WTC11 (cell line): ENCODE results near the gene ELAC2. TPM values are rescaled to one million over a fixed set of nuclear protein-coding genes. Genes with fewer than 3 reads are reported as not detected.

Experiments
- ATAC-seq: fragments of 200-7000 bp; cut with Tn5 transposase; 2 replicates; pipeline ENCODE4 v1.10.0; 2021; ENCODE audit warnings: mild to moderate bottlenecking, moderate library complexity
- CTCF ChIA-PET: fragments of 300-600 bp; sonication (Branson Sonifier 250); formaldehyde crosslinking; loops from one replicate; lab custom pipeline; 2021; ENCODE audit warnings: antibody characterized with exemption; lab: Charles Lee
- POLR2A ChIA-PET: fragments of 350-600 bp; sonication (Branson Sonifier 250); formaldehyde crosslinking; loops from one replicate; lab custom pipeline; 2021; ENCODE audit warnings: antibody characterized with exemption; lab: Charles Lee
- DNase-seq: peaks from one replicate; pipeline ENCODE4 v3.0.0; 2021; ENCODE audit warnings: low spot score
- H3K27ac Mint-ChIP-seq: 2 replicates; pipeline ENCODE4 v1.8.0; 2021; ENCODE audit warnings: mixed read lengths
- H3K27me3 Mint-ChIP-seq: 2 replicates; pipeline ENCODE4 v1.8.0; 2021; ENCODE audit warnings: low read depth, mild to moderate bottlenecking, moderate library complexity, mixed read lengths
- H3K36me3 Mint-ChIP-seq: 2 replicates; pipeline ENCODE4 v1.8.0; 2021; ENCODE audit warnings: mixed read lengths
- H3K4me1 Mint-ChIP-seq: 2 replicates; pipeline ENCODE4 v1.8.0; 2022; ENCODE audit warnings: mixed read lengths
- H3K4me3 Mint-ChIP-seq: 2 replicates; pipeline ENCODE4 v1.8.0; 2021; ENCODE audit warnings: mild to moderate bottlenecking, moderate library complexity, mixed read lengths
- H3K9me3 Mint-ChIP-seq: 2 replicates; pipeline ENCODE4 v1.8.0; 2021; ENCODE audit warnings: mixed read lengths
- AFF4 ChIP-seq: sonication (generic); formaldehyde crosslinking; IDR thresholded peaks from 2 replicates; pipeline ENCODE4 v1.8.1; 2023; ENCODE audit warnings: mild to moderate bottlenecking, missing genetic modification reagents, borderline replicate concordance
- ATF6 ChIP-seq: sonication (generic); formaldehyde crosslinking; IDR thresholded peaks from 2 replicates; pipeline ENCODE4 v1.8.1; 2023; ENCODE audit warnings: mild to moderate bottlenecking, missing genetic modification reagents
- CBFB ChIP-seq: sonication (generic); formaldehyde crosslinking; IDR thresholded peaks from 2 replicates; pipeline ENCODE4 v1.8.1; 2022; ENCODE audit warnings: mild to moderate bottlenecking, low read depth, missing genetic modification reagents
- ETV6 ChIP-seq: sonication (generic); formaldehyde crosslinking; IDR thresholded peaks from 2 replicates; pipeline ENCODE4 v1.8.1; 2022; ENCODE audit warnings: mild to moderate bottlenecking, missing genetic modification reagents
- FOXJ3 ChIP-seq: sonication (generic); formaldehyde crosslinking; IDR thresholded peaks from 2 replicates; pipeline ENCODE4 v1.9.0; 2021; ENCODE audit warnings: missing genetic modification reagents, mild to moderate bottlenecking, borderline replicate concordance
- FOXP1 ChIP-seq: sonication (generic); formaldehyde crosslinking; IDR thresholded peaks from 2 replicates; pipeline ENCODE4 v1.8.0; 2022; ENCODE audit warnings: missing genetic modification reagents, mild to moderate bottlenecking, moderate library complexity, borderline replicate concordance
- GRHL2 ChIP-seq: fragments of 250-450 bp; sonication (Bioruptor Pico); IDR thresholded peaks from 2 replicates; pipeline ENCODE4 v1.8.0; 2022; ENCODE audit warnings: mild to moderate bottlenecking, moderate library complexity; ENCODE audit not compliant: insufficient replicate concordance, severe bottlenecking
- HMGA2 ChIP-seq: fragments of 250-450 bp; sonication (Bioruptor Pico); IDR thresholded peaks from 2 replicates; pipeline ENCODE4 v1.4.0; 2021; ENCODE audit warnings: mild to moderate bottlenecking, moderate library complexity
- MAX ChIP-seq: sonication (generic); formaldehyde crosslinking; IDR thresholded peaks from 2 replicates; pipeline ENCODE4 v1.8.0; 2022; ENCODE audit warnings: mild to moderate bottlenecking, missing genetic modification reagents
- MYBL2 ChIP-seq: sonication (generic); formaldehyde crosslinking; IDR thresholded peaks from 2 replicates; pipeline ENCODE4 v1.8.1; 2023; ENCODE audit warnings: mild to moderate bottlenecking, moderate library complexity, missing genetic modification reagents
- NFYB ChIP-seq: sonication (generic); formaldehyde crosslinking; conservative IDR thresholded peaks from 2 replicates; pipeline ENCODE4 v1.8.0; 2022; ENCODE audit warnings: low read depth, missing genetic modification reagents
- NR1H2 ChIP-seq: sonication (generic); formaldehyde crosslinking; IDR thresholded peaks from 2 replicates; pipeline ENCODE4 v1.9.0; 2021; ENCODE audit warnings: mild to moderate bottlenecking, moderate library complexity, missing genetic modification reagents
- SMAD3 ChIP-seq: sonication (generic); formaldehyde crosslinking; IDR thresholded peaks from 2 replicates; pipeline ENCODE4 v1.8.0; 2022; ENCODE audit warnings: missing genetic modification reagents, mild to moderate bottlenecking, borderline replicate concordance
- SP1 ChIP-seq: sonication (generic); formaldehyde crosslinking; conservative IDR thresholded peaks from 2 replicates; pipeline ENCODE4 v1.8.1; 2022; ENCODE audit warnings: missing genetic modification reagents
- STAT6 ChIP-seq: sonication (generic); formaldehyde crosslinking; conservative IDR thresholded peaks from 2 replicates; pipeline ENCODE4 v1.8.1; 2023; ENCODE audit warnings: mild to moderate bottlenecking, low read depth, missing genetic modification reagents, moderate library complexity
- USF1 ChIP-seq: sonication (generic); formaldehyde crosslinking; IDR thresholded peaks from 2 replicates; pipeline ENCODE4 v1.8.0; 2022; ENCODE audit warnings: mild to moderate bottlenecking, missing genetic modification reagents
- ZBTB21 ChIP-seq: sonication (generic); formaldehyde crosslinking; IDR thresholded peaks from 2 replicates; pipeline ENCODE4 v1.8.1; 2023; ENCODE audit warnings: mild to moderate bottlenecking, missing genetic modification reagents, borderline replicate concordance
- ZBTB43 ChIP-seq: sonication (generic); formaldehyde crosslinking; IDR thresholded peaks from 2 replicates; pipeline ENCODE4 v1.8.1; 2023; ENCODE audit warnings: mild to moderate bottlenecking, missing genetic modification reagents
- ZNF121 ChIP-seq: sonication (generic); formaldehyde crosslinking; IDR thresholded peaks from 2 replicates; pipeline ENCODE4 v1.8.0; 2023; ENCODE audit warnings: missing genetic modification reagents
- ZNF263 ChIP-seq: sonication (generic); formaldehyde crosslinking; IDR thresholded peaks from 2 replicates; pipeline ENCODE4 v1.8.1; 2022; ENCODE audit warnings: low read depth, mild to moderate bottlenecking, moderate library complexity, missing genetic modification reagents
- ZNF317 ChIP-seq: sonication (generic); formaldehyde crosslinking; IDR thresholded peaks from 2 replicates; pipeline ENCODE4 v1.8.1; 2023; ENCODE audit warnings: low read depth, mild to moderate bottlenecking, moderate library complexity, missing genetic modification reagents, borderline replicate concordance
- ZNF416 ChIP-seq: fragments of 250-450 bp; sonication (Bioruptor Pico); IDR thresholded peaks from 2 replicates; pipeline ENCODE4 v1.9.0; 2021; ENCODE audit warnings: mild to moderate bottlenecking, inconsistent platforms
- total RNA-seq: library from RNA; stranded (reverse); gene quantifications from 3 replicates; pipeline ENCODE4 v1.2.3, GENCODE V29; 2021

ELAC2 gene
- total RNA-seq, 1 experiment from 2014 or later, result 86.9 TPM

- TF ChIP-seq SMAD3 (CRISPR knock-in tag), result no peak
- TF ChIP-seq CBFB (CRISPR knock-in tag), result no peak
- TF ChIP-seq FOXP1 (CRISPR knock-in tag), result no peak; the same call in 1 of the 2 replicates
- TF ChIP-seq ATF6 (CRISPR knock-in tag), result no peak
- TF ChIP-seq ZBTB43 (CRISPR knock-in tag), result no peak
- TF ChIP-seq ZBTB21 (CRISPR knock-in tag), result no peak
- no peak for TF ChIP-seq FOXJ3 (CRISPR knock-in tag)
- 0 out of 2 replicates have a peak, but pooled peaks have one; percentile 41 for TF ChIP-seq ZNF317 (CRISPR knock-in tag)
- peak; percentile 88 for TF ChIP-seq ZNF416
- no peak for TF ChIP-seq AFF4 (CRISPR knock-in tag)
- peak; percentile 36; the same call in 1 of the 2 replicates for TF ChIP-seq MYBL2 (CRISPR knock-in tag)
- no peak for TF ChIP-seq ZNF263
- peak; percentile 71 for TF ChIP-seq SP1
- no peak for TF ChIP-seq GRHL2
- no peak for TF ChIP-seq ZNF121 (CRISPR knock-in tag)
- TF ChIP-seq NFYB (CRISPR knock-in tag), result peak; percentile 98
- no peak; the same call in 1 of the 2 replicates for TF ChIP-seq ETV6
- no peak for TF ChIP-seq NR1H2 (CRISPR knock-in tag)
- peak; percentile 57; the same call in 1 of the 2 replicates for TF ChIP-seq USF1 (CRISPR knock-in tag)
- TF ChIP-seq, all 79 proteins: peak for 14
These were observed at the start of gene ELAC2 (continued) for GRCh38 chr17:13017655-13018459.

GRCh38 chr17:13065032-13065431, 47.2 kb upstream of the ELAC2 start:
- Mint-ChIP-seq H3K9me3 (peaks cover 17% of the 10 kb centered on the region), H3K4me1 (no peaks in the 10 kb centered on the region), H3K27me3 (peaks cover 2% of the 10 kb centered on the region; the same call in 1 of the 2 replicates), H3K27ac (no peak overlapping the region), H3K4me3 (no peak overlapping the region), H3K36me3 (peaks cover 10% of the 10 kb centered on the region)
- ChIA-PET CTCF (interaction anchor here (2.5 kb wide), 1 partner anchor 34 kb away, joined by 7 read pairs; no protein-coding TSS in a partner anchor), POLR2A (no interaction called here)
- DNase-seq (no peak), ATAC-seq (no peak)
- TF ChIP-seq MAX (CRISPR knock-in tag) (no peak), HMGA2 (CRISPR knock-in tag) (no peak), STAT6 (CRISPR knock-in tag) (no peak), ATF6 (CRISPR knock-in tag) (no peak), GRHL2 (no peak), SMAD3 (CRISPR knock-in tag) (no peak)
